T-helper 2 cell treated with Interferon-gamma antibody and Interleukin-4, amounts not matched to agents 5 μg/mL and 100 μg/mL, for 36 hours (primary cell): ENCODE data around the gene MXI1.
"Not testable (repeated sequence)": the region's sequence is repeated elsewhere in the genome, so short reads cannot be mapped to it uniquely, and the experiment has no call there.

Source experiments
- DNase-seq: peaks from one replicate; pipeline ENCODE4 v3.0.0; 2021; ENCODE audit warnings: low spot score
- H3K27ac Mint-ChIP-seq: one replicate; pipeline ENCODE4 v1.8.0; 2021; ENCODE audit warnings: mild to moderate bottlenecking, mixed read lengths
- H3K27me3 Mint-ChIP-seq: one replicate; pipeline ENCODE4 v1.8.0; 2021; ENCODE audit warnings: low read depth, mixed read lengths
- H3K36me3 Mint-ChIP-seq: one replicate; pipeline ENCODE4 v1.8.0; 2021; ENCODE audit warnings: low read depth, mixed read lengths
- H3K4me1 Mint-ChIP-seq: one replicate; pipeline ENCODE4 v1.8.0; 2021; ENCODE audit warnings: low read depth, mixed read lengths
- H3K4me3 Mint-ChIP-seq: one replicate; pipeline ENCODE4 v1.8.0; 2022; ENCODE audit warnings: mild to moderate bottlenecking, moderate library complexity, mixed read lengths
- H3K9me3 Mint-ChIP-seq: one replicate; pipeline ENCODE4 v1.8.0; 2021; ENCODE audit warnings: mixed read lengths

Gene MXI1

GRCh38 chr10:110326351-110327032 lies 119.1 kb downstream of the MXI1 start:
- no peak for DNase-seq
- Mint-ChIP-seq H3K9me3 (peaks cover 21% of the 10 kb centered on the region), H3K27ac (no peak overlapping the region), H3K36me3 (peaks cover 11% of the 10 kb centered on the region), H3K4me3 (no peak overlapping the region), H3K4me1 (peaks cover 12% of the 10 kb centered on the region), H3K27me3 (no peaks in the 10 kb centered on the region)

GRCh38 chr10:110327262-110327914 lies 120.0 kb downstream of the MXI1 start:
- no peak overlapping the region for H3K27ac Mint-ChIP-seq
- peaks cover 23% of the 10 kb centered on the region for H3K9me3 Mint-ChIP-seq
- H3K36me3 Mint-ChIP-seq: peaks cover 11% of the 10 kb centered on the region
- peaks cover 12% of the 10 kb centered on the region for H3K4me1 Mint-ChIP-seq
- H3K4me3 Mint-ChIP-seq: no peak overlapping the region
- no peak for DNase-seq
- H3K27me3 Mint-ChIP-seq: no peaks in the 10 kb centered on the region

GRCh38 chr10:110330675-110331074 lies 123.3 kb downstream of the MXI1 start:
- DNase-seq: no peak
- Mint-ChIP-seq H3K4me3 (no peak overlapping the region), H3K27me3 (no peaks in the 10 kb centered on the region), H3K27ac (no peak overlapping the region), H3K4me1 (peaks cover 16% of the 10 kb centered on the region), H3K9me3 (peaks cover 26% of the 10 kb centered on the region), H3K36me3 (peaks cover 15% of the 10 kb centered on the region)

GRCh38 chr10:110331226-110331795 lies 123.9 kb downstream of the MXI1 start:
- not testable (repeated sequence) for H3K27me3 Mint-ChIP-seq, H3K4me3 Mint-ChIP-seq, H3K27ac Mint-ChIP-seq, DNase-seq
- H3K4me1 Mint-ChIP-seq: peaks cover 23% of the 10 kb centered on the region
- H3K9me3 Mint-ChIP-seq: peaks cover 26% of the 10 kb centered on the region
- peaks cover 15% of the 10 kb centered on the region for H3K36me3 Mint-ChIP-seq

- H3K4me1 Mint-ChIP-seq: peaks cover 28% of the 10 kb centered on the region
- no peaks in the 10 kb centered on the region for H3K27me3 Mint-ChIP-seq
- H3K27ac Mint-ChIP-seq: no peak overlapping the region
- DNase-seq: no peak
- H3K4me3 Mint-ChIP-seq: no peak overlapping the region
- peaks cover 22% of the 10 kb centered on the region for H3K9me3 Mint-ChIP-seq
- H3K36me3 Mint-ChIP-seq: peaks cover 14% of the 10 kb centered on the region
Measured at GRCh38 chr10:110334061-110334656, 126.8 kb downstream of the MXI1 start.

GRCh38 chr10:110335314-110336064 lies 128.1 kb downstream of the MXI1 start:
- peaks cover 28% of the 10 kb centered on the region for H3K4me1 Mint-ChIP-seq
- DNase-seq: no peak
- peaks cover 12% of the 10 kb centered on the region for H3K9me3 Mint-ChIP-seq
- H3K27ac Mint-ChIP-seq: peak overlapping the region; percentile 55
- no peaks in the 10 kb centered on the region for H3K27me3 Mint-ChIP-seq
- H3K36me3 Mint-ChIP-seq: peaks cover 6% of the 10 kb centered on the region
- peak overlapping the region; percentile 43 for H3K4me3 Mint-ChIP-seq

GRCh38 chr10:110336111-110336721 lies 128.8 kb downstream of the MXI1 start:
- H3K4me1 Mint-ChIP-seq: peaks cover 28% of the 10 kb centered on the region
- H3K4me3 Mint-ChIP-seq: peak overlapping the region; percentile 43

More at GRCh38 chr10:110336111-110336721, 128.8 kb downstream of the MXI1 start:
- Mint-ChIP-seq H3K27ac (peak overlapping the region; percentile 12), H3K27me3 (no peaks in the 10 kb centered on the region), H3K36me3 (peaks cover 4% of the 10 kb centered on the region), H3K9me3 (peaks cover 5% of the 10 kb centered on the region)
- DNase-seq: no peak
